HG03097 (cell line): Measurements from ENCODE around the gene PAEP.
"Not testable (repeated sequence)": the region's sequence is repeated elsewhere in the genome, so short reads cannot be mapped to it uniquely, and the experiment has no call there.

Source experiments
- ATAC-seq: cut with Tn5 transposase; IDR thresholded peaks from one replicate; pipeline ENCODE4 v1.9.1; 2021; ENCODE audit not compliant: unreplicated experiment, low FRiP score

Gene PAEP

DNA sequence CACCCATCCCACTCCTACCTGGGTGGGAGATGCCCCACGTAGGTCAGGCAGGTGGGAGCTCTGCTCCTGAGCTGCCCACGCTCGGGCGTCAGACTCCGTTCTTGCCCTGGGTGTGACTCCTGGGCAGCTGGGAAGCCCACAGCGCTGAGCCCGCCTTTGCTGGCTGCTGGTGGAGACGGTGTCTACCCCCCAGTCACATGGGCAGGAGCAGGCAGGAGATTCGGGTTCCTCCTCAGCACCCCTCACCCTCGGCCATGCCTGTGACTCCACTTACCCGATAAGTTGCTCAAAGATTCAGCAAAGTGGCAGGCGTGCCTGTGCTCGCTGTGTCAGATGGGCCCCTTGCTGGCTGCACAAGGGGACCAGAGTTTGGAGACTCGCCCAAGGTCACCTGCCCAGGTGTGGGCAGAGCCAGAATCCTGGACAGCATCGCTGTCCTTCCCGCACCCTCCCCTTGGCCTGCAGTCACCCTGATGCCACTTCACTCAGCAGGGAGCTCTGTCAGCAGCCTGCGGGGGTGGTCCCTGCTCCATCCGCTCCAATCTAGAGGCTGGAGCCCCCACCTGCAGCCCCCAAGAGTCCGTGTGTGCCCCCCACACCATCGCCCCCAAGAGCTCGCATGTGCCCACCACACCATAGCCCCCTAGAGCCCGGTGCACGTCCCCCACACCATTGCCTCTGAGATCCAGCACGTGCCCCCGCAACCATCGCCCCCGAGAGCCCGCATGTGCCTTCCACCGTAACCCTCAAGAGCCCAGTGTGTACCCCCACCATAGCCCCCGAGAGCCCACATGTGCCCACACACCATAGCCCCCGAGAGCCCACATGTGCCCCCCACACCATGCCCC, 36.1 kb upstream of the PAEP start:
- ATAC-seq: no peak

DNA sequence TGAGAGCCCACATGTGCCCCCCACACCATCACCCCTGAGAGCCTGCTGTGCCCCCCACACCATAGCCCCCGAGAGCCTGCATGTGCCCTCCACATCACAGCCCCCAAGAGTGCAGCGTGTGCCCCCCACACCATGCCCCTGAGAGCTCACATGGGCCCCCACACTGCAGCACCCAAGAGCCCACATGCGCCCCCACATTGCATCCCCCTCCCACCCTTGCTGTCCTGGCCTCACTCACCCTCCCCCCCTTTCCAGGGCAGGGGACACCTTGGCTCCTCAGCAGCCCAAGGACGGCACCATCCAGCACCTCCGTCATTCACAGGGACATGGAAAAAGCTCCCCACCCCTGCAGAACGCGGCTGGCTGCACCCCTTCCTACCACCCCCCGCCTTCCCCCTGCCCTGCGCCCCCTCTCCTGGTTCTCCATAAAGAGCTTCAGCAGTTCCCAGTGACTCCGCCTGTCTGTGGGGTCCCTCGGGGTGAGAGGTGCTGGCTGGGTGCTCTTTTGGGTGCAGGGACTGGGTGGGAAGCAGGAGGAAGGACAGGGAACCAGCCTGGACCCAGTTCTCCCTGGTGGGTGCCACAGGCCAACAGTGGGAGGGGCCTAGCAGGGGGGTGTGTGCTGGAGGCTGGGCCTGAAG, 35.3 kb upstream of the PAEP start:
- no peak for ATAC-seq

DNA sequence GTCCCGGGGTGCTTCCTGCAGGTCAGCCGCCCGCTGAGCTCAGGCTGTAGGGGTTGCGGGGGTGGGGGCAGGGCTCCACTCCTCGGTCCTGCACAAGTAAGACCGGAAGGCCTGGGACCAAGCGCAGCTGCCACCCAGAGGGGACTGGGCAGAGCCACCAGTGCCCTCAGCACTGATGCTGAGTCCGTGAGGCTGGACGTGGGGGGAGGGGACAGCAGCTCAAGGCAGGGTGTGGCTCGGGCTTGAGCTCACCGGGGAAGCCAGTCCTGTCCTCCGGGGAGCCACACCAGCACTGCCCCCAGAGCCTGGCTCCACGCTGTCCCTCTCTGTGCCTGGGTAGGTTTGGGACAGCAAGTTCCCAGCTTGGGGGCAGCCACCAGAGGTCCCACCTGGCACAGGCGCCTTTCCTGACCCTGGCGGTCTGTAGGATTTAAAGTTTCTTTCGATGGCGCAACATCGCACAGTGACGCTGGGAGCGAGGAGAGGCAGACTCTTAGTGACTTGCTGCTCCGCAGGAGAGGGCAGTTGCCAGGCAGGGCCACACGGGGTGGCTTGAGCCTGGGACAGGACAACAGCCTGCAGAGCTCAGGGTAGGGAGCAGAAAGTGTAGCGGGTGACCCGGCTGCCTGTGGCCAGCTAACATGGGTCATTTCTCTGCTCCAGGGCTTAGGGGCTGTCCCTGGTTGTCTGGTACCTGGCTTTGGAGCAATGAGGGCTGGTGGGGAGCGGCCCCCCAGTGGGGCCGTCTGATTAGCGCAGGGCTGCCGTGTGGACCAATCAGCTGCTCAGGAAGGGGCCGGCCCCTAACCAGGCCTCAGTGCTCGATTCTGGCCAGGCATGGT, 34.6 kb upstream of the PAEP start:
- no peak for ATAC-seq

GRCh38 chr9:135528842-135529435, 32.6 kb upstream of the PAEP start:
- ATAC-seq: not testable (repeated sequence)

DNA sequence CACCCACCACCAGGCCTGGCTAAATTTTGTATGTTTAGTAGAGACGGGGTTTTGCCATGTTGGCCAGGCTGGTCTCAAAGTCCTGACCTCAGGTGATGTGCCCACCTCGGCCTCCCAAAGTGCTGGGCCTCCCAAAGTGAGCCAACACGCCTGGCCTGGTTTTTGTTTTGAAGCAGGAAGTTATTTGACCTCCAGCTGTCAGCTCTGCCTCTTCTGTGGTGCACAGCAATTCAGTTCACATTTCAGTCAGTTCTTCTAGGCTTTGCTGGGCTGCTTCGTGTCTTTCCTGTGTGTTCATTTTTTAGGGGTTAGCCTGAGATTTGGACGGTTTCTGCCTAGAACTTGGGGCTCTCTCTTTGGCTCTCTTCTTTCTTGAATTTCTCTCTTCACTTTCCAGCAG, 31.4 kb upstream of the PAEP start:
- ATAC-seq: no peak

DNA sequence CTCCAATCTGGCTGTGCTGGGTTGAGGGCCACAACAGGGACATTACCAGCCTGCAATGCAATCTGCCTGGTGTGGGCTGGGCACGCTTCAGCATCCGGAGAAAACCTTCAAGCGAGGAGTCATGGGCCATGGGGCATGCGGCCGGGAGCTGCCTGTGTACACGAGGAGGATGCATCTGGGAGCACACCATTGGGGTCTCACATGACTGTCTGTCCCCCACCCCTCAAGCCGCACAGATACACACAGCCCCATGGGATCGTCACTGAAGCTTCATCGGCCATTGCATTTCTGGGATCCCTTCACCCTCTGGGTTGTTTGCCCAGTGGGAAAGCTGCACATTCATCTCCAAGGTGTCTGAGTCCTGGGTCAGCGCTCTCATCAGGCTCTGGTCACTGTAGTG, 30.5 kb upstream of the PAEP start:
- ATAC-seq: no peak

GRCh38 chr9:135533113-135533512, 28.4 kb upstream of the PAEP start:
- no peak for ATAC-seq

GRCh38 chr9:135533674-135534073, 27.9 kb upstream of the PAEP start:
- no peak for ATAC-seq

DNA sequence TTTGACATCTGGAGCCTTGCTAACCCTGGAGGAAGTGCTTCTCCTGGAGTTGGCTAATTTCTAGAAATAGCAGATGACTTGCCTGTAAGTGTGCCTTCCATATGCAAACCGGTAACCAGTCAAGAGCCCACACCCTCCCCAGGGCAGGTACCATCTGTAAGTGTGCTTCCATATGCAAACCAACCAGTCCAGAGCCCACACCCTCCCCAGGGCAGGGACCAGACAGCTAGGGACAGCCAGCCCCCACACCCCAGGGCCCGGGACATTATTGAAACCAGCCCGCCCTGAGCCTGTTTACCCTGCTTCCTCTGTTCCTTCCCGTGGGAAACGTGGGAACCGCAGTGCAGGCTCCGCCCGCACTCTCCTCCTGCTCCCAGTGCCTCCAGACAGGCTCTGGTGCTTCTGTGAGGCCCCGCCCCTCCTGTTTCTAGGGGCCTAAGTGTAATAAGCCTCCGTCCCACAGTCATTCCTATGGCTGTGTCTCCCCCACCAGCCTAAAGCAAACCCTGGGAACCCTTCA, 27.3 kb upstream of the PAEP start:
- ATAC-seq: not testable (repeated sequence)

GRCh38 chr9:135534826-135535225, 26.7 kb upstream of the PAEP start:
- not testable (repeated sequence) for ATAC-seq

DNA sequence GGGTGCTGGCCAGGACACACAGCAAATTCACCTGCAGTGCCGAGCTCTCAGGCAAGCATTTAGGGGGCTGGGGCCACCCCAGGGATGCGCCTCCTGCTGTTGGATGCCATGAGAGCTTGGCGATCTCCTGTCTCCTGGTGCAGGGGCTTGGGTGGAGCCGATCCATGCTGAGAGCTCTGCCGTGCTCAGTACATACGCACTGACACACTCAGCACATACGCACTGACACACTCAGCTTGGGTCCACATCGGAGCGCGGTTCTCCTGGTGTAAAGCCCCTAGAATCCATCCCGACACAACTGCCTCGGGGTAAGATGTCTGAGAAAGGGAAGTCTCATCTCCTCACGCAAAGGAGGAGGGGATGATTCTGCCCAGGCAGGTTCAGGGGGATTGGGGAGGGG, 25.9 kb upstream of the PAEP start:
- ATAC-seq: not testable (repeated sequence)

- no peak for ATAC-seq
These were observed 25.3 kb upstream of the PAEP start for GRCh38 chr9:135536216-135536615.

- not testable (repeated sequence) for ATAC-seq
These were observed 18.2 kb upstream of the PAEP start for GRCh38 chr9:135543262-135543894.

- ATAC-seq: no peak
These were observed 16.4 kb upstream of the PAEP start for GRCh38 chr9:135544981-135545635.

GRCh38 chr9:135545646-135546176, 15.8 kb upstream of the PAEP start, which contains the start of gene OBP2A:
Gene OBP2A (plus strand): TSS chr9:135546126. CDS start chr9:135546181, 55 bp downstream.
- ATAC-seq: not testable (repeated sequence)

DNA sequence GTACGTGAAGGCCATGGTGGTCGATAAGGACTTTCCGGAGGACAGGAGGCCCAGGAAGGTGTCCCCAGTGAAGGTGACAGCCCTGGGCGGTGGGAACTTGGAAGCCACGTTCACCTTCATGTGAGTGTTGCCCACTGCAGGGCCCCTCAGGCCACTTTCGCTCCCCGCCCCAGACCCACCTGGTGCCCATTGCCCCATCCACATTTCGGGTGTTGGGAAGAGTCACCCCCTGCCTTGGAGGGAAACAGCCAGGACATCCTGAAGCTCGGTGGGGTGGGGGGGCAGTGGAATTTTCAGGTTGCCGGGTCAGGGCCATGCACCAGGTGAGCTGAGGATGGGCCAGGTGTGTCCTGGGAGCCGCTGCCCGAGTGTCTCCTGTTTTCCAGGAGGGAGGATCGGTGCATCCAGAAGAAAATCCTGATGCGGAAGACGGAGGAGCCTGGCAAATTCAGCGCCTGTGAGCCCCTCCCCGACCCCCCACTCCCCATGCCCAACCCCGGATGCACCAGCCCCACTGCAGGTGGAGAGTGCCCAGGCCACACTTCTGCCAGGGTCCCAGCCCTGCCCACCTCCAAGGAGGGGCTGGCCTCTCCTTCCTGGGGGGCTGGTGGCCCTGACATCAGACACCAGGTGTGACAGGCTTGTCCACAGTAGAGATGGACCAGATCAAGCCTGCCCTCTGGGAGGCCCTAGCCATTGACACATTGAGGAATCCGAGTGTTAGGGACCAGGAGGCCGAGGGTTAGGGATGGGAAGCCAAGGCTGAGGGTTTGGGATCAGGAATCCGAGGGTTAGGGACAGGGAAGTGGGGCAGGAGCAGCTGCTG, 14.6 kb upstream of the PAEP start:
- not testable (repeated sequence) for ATAC-seq

DNA sequence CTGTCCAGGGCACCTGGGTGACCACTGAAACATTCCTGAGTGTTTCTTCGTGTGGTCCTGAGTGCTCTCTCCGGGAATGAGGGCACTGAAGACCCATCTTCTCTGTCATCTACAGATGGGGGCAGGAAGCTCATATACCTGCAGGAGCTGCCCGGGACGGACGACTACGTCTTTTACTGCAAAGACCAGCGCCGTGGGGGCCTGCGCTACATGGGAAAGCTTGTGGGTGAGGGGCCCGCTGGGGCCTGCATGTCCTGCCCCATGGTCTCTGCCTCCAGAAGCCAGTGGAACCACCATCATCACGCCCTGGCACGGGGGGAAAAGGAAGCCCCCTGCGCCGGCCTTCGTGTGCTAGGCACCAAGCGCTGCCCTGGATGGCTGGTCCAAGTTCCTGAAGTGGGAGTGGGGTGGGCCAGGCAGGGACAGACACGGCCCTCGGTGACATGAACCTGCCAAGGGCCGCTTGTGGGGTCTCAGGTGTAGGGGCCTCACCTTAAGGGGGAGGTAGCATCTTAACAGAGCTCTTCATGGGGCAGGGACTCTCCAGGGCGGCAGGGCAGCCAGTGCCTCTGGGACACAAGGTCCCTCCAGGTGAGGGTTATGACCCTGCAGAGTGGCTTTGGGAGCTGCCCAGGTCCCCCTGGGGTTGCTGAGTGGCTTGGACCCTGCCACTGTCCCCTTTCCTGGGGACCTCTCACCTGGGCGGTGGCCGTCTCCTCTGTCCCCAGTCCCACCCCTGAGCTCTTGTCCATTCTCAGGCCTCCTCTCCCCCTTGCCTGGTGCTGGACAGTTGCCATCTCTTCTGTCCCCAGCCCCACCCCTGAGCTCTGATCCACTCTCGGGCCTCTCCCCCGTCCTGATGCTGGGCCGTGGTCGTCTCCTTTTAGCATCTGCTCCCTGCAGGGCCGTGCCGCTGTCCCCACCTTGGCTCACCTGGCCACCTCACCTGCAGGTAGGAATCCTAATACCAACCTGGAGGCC, 13.5 kb upstream of the PAEP start:
- ATAC-seq: no peak
